NAMALWA (cell line): ENCODE results near the gene MFAP2.

Experiments
- DNase-seq: peaks from one replicate; pipeline ENCODE4 v3.0.0-alpha.2; 2015; ENCODE audit warnings: low spot score

The MFAP2 gene

GRCh38 chr1:17007121-17007520 lies 26.7 kb upstream of the MFAP2 start:
- no peak for DNase-seq

GRCh38 chr1:17005365-17005740 lies 24.9 kb upstream of the MFAP2 start:
- no peak for DNase-seq

GRCh38 chr1:17004466-17005364 lies 24.3 kb upstream of the MFAP2 start:
- DNase-seq: no peak

GRCh38 chr1:17002524-17002902 lies 22.1 kb upstream of the MFAP2 start:
- no peak for DNase-seq

GRCh38 chr1:17001760-17002523 lies 21.5 kb upstream of the MFAP2 start:
- DNase-seq: no peak

- no peak for DNase-seq
Measured at GRCh38 chr1:16999863-17000262, 19.4 kb upstream of the MFAP2 start.

- DNase-seq: no peak
Measured at GRCh38 chr1:16998589-16998988, 18.2 kb upstream of the MFAP2 start.

GRCh38 chr1:16996845-16997244 lies 16.4 kb upstream of the MFAP2 start:
- no peak for DNase-seq

GRCh38 chr1:16993521-16994038 lies 13.2 kb upstream of the MFAP2 start:
- no peak for DNase-seq

- DNase-seq: no peak
Measured at GRCh38 chr1:16992675-16993074, 12.3 kb upstream of the MFAP2 start.

- no peak for DNase-seq
Measured at GRCh38 chr1:16992102-16992501, 11.7 kb upstream of the MFAP2 start.

GRCh38 chr1:16991571-16991970 lies 11.2 kb upstream of the MFAP2 start:
- DNase-seq: no peak

GRCh38 chr1:16989676-16990391 lies 9.4 kb upstream of the MFAP2 start:
- DNase-seq: no peak

GRCh38 chr1:16988210-16988609 lies 7.8 kb upstream of the MFAP2 start:
- no peak for DNase-seq

- DNase-seq: no peak
Measured at GRCh38 chr1:16986962-16987361, 6.5 kb upstream of the MFAP2 start.

GRCh38 chr1:16986560-16986959 lies 6.1 kb upstream of the MFAP2 start:
- DNase-seq: no peak

GRCh38 chr1:16986113-16986512 lies 5.7 kb upstream of the MFAP2 start:
- no peak for DNase-seq

- DNase-seq: no peak
Measured at GRCh38 chr1:16984717-16985116, 4.3 kb upstream of the MFAP2 start.

- DNase-seq: no peak
Measured at GRCh38 chr1:16983649-16984048, 3.2 kb upstream of the MFAP2 start.

- no peak for DNase-seq
Measured at GRCh38 chr1:16982902-16983301, 2.5 kb upstream of the MFAP2 start.

GRCh38 chr1:16981269-16981849 lies 939 bp upstream of the MFAP2 start:
- no peak for DNase-seq
